A673 (cell line): ENCODE data around the gene ZNF841. TPM values are rescaled to one million over a fixed set of nuclear protein-coding genes. Genes with fewer than 3 reads are reported as not detected.
"Not testable (repeated sequence)": the region's sequence is repeated elsewhere in the genome, so short reads cannot be mapped to it uniquely, and the experiment has no call there.

Source experiments
- BruUV-seq: library from RNA; stranded (reverse); fragments of 400-500 nt; replicated peaks from 2 replicates; lab custom pipeline; 2021; lab: Mats Ljungman, UMichigan
- CTCF ChIA-PET: fragments of 300-600 bp; sonication (Branson Sonifier 250); formaldehyde crosslinking; loops from one replicate; lab custom pipeline; 2022; ENCODE audit warnings: antibody characterized with exemption; lab: Charles Lee
- POLR2A ChIA-PET: fragments of 300-600 bp; sonication (Branson Sonifier 250); formaldehyde crosslinking; loops from one replicate; lab custom pipeline; 2022; ENCODE audit warnings: antibody characterized with exemption; ENCODE audit not compliant: low non-redundant PET; lab: Charles Lee
- DNase-seq: peaks from one replicate; pipeline ENCODE4 v3.0.0-alpha.2; 2015; ENCODE audit warnings: low spot score
- H3K27ac ChIP-seq: fragments of 200-600 bp; sonication (generic); 2 replicates; pipeline ENCODE4 v1.5.1; 2016; ENCODE audit warnings: mixed run types, low read depth, mild to moderate bottlenecking, mixed read lengths, antibody characterized with exemption, low read length; ENCODE audit not compliant: poor library complexity, severe bottlenecking
- H3K27me3 ChIP-seq: fragments of 200-600 bp; sonication (generic); replicated peaks from 2 replicates; pipeline ENCODE4 v1.6.1; 2017; ENCODE audit warnings: mixed run types, low read depth, mild to moderate bottlenecking, mixed read lengths, antibody characterized with exemption, low read length; ENCODE audit not compliant: insufficient read depth, poor library complexity
- H3K36me3 ChIP-seq: fragments of 200-600 bp; sonication (generic); 2 replicates; pipeline ENCODE4 v1.6.1; 2016; ENCODE audit warnings: mixed run types, mild to moderate bottlenecking, mixed read lengths, antibody characterized with exemption, low read length; ENCODE audit not compliant: insufficient read depth, poor library complexity, severe bottlenecking
- H3K4me1 ChIP-seq: fragments of 200-600 bp; sonication (generic); 2 replicates; pipeline ENCODE4 v1.6.1; 2017; ENCODE audit warnings: mixed run types, mild to moderate bottlenecking, mixed read lengths, antibody characterized with exemption, low read length; ENCODE audit not compliant: insufficient read depth, poor library complexity, severe bottlenecking
- H3K4me3 ChIP-seq: fragments of 200-600 bp; sonication (generic); 2 replicates; pipeline ENCODE4 v1.5.1; 2016; ENCODE audit warnings: low read depth, mixed run types, mild to moderate bottlenecking, mixed read lengths, low read length; ENCODE audit not compliant: poor library complexity, severe bottlenecking
- H3K9me3 ChIP-seq: fragments of 200-600 bp; sonication (generic); 2 replicates; pipeline ENCODE4 v1.6.1; 2016; ENCODE audit warnings: mixed run types, low read depth, mild to moderate bottlenecking, mixed read lengths, antibody characterized with exemption, low read length; ENCODE audit not compliant: poor library complexity, severe bottlenecking
- EZH2 ChIP-seq: fragments of 200-600 bp; sonication (generic); IDR thresholded peaks from 2 replicates; pipeline ENCODE4 v1.6.1; 2017; ENCODE audit warnings: borderline replicate concordance, low read depth, mild to moderate bottlenecking, mixed read lengths, antibody characterized with exemption, low read length; ENCODE audit not compliant: poor library complexity, severe bottlenecking
- intact Hi-C: fragments of 100-400 bp; cut with micrococcal nuclease; formaldehyde crosslinking; loops from one replicate; pipeline ENCODE4 v1.10.0; 2022; ENCODE audit not compliant: unreplicated experiment
- total RNA-seq: library from RNA; stranded (reverse); gene quantifications from 2 replicates; pipeline ENCODE4 v1.2.3, GENCODE V29; 2021
- TF ChIP-seq, protein P1 (sequence below): fragments of 300-800, 200-600 bp; sonication (generic); conservative IDR thresholded peaks from 2 replicates; pipeline ENCODE4 v1.5.1; 2017; ENCODE audit warnings: low read depth, mild to moderate bottlenecking, antibody characterized with exemption, low read length, moderate library complexity, mixed read lengths

The ZNF841 gene
- total RNA-seq, 1 experiment from 2014 or later: 15.7 TPM

GRCh38 chr19:52069653-52070052, 25.9 kb downstream of the ZNF841 start:
- Histone ChIP-seq H3K9me3 (peaks cover 77% of the 10 kb centered on the region), H3K36me3 (peaks cover 51% of the 10 kb centered on the region), H3K4me1 (no peaks in the 10 kb centered on the region), H3K27ac (no peak overlapping the region), H3K27me3 (no peaks in the 10 kb centered on the region), H3K4me3 (no peak overlapping the region)
- TF ChIP-seq EZH2: no peak
- TF ChIP-seq, protein P1, sequence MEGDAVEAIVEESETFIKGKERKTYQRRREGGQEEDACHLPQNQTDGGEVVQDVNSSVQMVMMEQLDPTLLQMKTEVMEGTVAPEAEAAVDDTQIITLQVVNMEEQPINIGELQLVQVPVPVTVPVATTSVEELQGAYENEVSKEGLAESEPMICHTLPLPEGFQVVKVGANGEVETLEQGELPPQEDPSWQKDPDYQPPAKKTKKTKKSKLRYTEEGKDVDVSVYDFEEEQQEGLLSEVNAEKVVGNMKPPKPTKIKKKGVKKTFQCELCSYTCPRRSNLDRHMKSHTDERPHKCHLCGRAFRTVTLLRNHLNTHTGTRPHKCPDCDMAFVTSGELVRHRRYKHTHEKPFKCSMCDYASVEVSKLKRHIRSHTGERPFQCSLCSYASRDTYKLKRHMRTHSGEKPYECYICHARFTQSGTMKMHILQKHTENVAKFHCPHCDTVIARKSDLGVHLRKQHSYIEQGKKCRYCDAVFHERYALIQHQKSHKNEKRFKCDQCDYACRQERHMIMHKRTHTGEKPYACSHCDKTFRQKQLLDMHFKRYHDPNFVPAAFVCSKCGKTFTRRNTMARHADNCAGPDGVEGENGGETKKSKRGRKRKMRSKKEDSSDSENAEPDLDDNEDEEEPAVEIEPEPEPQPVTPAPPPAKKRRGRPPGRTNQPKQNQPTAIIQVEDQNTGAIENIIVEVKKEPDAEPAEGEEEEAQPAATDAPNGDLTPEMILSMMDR: no peak
- intact Hi-C loops: no loop called here
- BruUV-seq: no TSS peak
- no peak for DNase-seq
- POLR2A ChIA-PET: no interaction called here
- CTCF ChIA-PET: no interaction called here

DNA sequence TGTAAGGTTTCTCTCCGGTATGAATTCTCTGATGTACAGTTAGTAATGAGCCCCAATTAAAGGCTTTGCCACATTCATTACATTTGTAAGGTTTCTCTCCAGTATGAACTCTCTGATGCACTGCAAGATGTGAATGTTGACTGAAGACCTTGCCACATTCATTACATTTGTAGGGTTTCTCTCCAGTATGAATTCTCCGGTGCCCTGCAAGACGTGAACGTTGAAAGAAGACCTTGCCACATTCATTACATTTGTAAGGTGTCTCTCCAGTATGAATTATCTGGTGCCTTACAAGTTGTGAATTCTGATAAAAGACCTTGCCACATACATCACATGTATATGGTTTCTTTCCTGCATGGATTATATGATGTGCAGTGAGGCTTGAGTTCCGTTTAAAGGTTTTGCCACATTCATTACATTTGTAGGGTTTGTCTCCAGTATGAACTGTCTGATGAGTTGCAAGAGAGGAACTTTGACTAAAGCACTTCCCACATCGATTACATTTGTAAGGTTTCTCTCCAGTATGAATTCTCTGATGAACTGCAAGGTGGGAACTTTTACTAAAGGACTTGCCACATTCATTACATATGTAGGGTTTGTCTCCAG, 29.2 kb downstream of the ZNF841 start:
- ChIA-PET CTCF (no interaction called here), POLR2A (no interaction called here)
- no peak for TF ChIP-seq EZH2
- TF ChIP-seq, protein P1: no peak
- Histone ChIP-seq H3K27me3 (no peaks in the 10 kb centered on the region), H3K36me3 (peaks cover 41% of the 10 kb centered on the region), H3K27ac (no peak overlapping the region), H3K4me1 (no peaks in the 10 kb centered on the region), H3K4me3 (no peak overlapping the region), H3K9me3 (peaks cover 81% of the 10 kb centered on the region)
- DNase-seq: no peak
- intact Hi-C loops: no loop called here
- no TSS peak for BruUV-seq

- ChIA-PET POLR2A (no interaction called here), CTCF (no interaction called here)
- H3K9me3 ChIP-seq: peaks cover 77% of the 10 kb centered on the region
- no peak overlapping the region for H3K27ac ChIP-seq
- no peaks in the 10 kb centered on the region for H3K4me1 ChIP-seq
- no peak overlapping the region for H3K4me3 ChIP-seq
- no peak for DNase-seq
- no TSS peak for BruUV-seq
- H3K27me3 ChIP-seq: no peaks in the 10 kb centered on the region
- TF ChIP-seq, protein P1: no peak
- no peak for TF ChIP-seq EZH2
- intact Hi-C loops: no loop called here
- peaks cover 34% of the 10 kb centered on the region for H3K36me3 ChIP-seq
Measured at GRCh38 chr19:52065399-52065798, 30.2 kb downstream of the ZNF841 start.

DNA sequence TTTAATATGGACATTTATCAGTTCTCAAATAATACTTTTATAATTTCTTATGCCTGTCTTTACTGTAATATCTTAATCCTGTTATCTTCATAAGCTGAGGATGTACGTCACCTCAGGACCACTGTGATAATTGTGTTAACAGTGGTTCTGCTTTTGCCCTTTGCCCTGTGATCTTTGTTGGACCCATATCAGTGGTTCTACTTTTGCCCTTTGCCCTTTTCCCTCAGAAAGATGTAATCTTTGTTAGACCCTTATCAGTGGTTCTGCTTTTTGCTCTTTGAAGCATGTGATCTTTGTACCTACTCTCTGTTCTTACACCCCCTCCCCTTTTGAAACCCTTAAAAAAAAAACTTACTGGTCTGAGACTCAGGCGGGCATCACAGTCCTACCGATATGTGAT, 39.1 kb downstream of the ZNF841 start:
- DNase-seq, intact Hi-C loops, CTCF ChIA-PET, H3K27me3 ChIP-seq, H3K4me3 ChIP-seq, H3K36me3 ChIP-seq, H3K4me1 ChIP-seq, H3K27ac ChIP-seq, POLR2A ChIA-PET, BruUV-seq: not testable (repeated sequence)
- peaks cover 28% of the 10 kb centered on the region for H3K9me3 ChIP-seq

DNA sequence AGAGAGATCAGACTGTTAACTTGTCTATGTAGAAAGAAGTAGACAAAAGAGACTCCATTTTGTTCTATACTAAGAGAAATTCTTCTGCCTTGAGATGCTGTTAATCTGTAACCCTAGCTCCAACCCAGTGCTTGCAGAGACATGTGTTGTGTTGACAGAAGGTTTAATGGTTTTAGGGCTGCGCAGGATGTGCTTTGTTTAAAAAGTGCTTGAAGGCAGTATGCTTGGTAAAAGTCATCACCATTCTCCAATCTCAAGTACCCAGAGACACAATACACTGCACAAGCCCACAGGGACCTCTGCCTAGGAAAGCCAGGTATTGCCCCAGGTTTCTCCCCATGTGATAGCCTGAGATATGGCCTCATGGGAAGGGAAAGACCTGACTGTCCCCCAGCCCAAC, 43.8 kb downstream of the ZNF841 start:
- BruUV-seq, H3K27me3 ChIP-seq, H3K27ac ChIP-seq, POLR2A ChIA-PET, H3K4me3 ChIP-seq, intact Hi-C loops, H3K4me1 ChIP-seq, DNase-seq, CTCF ChIA-PET, H3K36me3 ChIP-seq: not testable (repeated sequence)
- H3K9me3 ChIP-seq: peaks cover 26% of the 10 kb centered on the region
